GM12873 (cell line): ENCODE results near the gene FAM107B.

Experiments
- TF ChIP-seq, protein P1 (sequence below): IDR thresholded peaks from 2 replicates; pipeline ENCODE4 v1.5.1; 2012; ENCODE audit warnings: low read depth, mild to moderate bottlenecking, moderate library complexity, low read length, control low read depth; ENCODE audit not compliant: insufficient read depth; ENCODE audit errors: missing control alignments

The FAM107B gene

DNA sequence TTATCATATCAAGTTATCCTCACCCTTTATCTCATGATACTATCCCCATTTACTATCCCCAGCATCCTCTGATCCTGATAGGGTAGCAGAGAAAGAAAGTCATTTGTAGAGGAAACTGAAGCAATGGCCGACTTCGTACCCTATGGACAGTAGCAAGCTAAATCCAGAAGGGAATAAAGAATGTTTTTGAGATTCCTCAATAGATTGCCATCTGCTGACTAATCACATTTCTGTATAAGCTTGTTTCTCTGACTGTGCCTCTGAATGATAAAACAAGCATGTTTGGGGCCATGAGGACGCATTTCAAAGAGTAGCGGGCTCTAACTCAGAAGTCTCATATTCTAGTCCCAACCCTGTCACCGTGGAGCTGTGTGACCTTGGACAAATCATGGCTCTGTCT is 13.2 kb upstream of the FAM107B start:
- TF ChIP-seq, protein P1, sequence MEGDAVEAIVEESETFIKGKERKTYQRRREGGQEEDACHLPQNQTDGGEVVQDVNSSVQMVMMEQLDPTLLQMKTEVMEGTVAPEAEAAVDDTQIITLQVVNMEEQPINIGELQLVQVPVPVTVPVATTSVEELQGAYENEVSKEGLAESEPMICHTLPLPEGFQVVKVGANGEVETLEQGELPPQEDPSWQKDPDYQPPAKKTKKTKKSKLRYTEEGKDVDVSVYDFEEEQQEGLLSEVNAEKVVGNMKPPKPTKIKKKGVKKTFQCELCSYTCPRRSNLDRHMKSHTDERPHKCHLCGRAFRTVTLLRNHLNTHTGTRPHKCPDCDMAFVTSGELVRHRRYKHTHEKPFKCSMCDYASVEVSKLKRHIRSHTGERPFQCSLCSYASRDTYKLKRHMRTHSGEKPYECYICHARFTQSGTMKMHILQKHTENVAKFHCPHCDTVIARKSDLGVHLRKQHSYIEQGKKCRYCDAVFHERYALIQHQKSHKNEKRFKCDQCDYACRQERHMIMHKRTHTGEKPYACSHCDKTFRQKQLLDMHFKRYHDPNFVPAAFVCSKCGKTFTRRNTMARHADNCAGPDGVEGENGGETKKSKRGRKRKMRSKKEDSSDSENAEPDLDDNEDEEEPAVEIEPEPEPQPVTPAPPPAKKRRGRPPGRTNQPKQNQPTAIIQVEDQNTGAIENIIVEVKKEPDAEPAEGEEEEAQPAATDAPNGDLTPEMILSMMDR: no peak

DNA sequence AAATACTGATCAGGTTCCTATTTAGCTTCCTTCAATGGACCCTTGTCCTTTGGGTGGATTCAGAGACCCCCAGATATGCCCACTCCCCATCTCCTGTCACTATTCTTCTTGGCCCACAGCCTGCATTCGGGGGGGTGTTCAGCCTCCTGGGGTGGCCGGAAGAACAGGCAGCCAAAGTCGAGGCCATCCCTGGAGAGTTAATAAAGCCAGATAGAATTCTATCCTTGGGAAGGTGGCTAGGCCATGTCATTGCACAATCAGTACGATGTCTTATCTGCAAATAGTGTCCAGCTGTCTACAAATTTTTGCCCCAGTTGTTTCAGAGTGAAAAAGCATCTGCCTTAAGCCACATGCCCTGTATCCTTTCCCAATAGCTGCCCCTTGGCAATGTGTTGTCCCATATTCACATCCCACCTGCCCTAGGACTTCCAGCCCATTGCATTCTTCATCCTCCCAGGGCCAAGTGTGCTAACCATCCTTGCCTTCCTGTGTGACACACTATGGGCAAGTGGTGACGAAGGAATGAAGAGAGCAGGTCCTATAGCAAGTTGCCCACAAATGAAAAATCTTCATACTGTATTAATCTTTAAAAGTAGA is 9.9 kb upstream of the FAM107B start:
- TF ChIP-seq, protein P1: no peak

DNA sequence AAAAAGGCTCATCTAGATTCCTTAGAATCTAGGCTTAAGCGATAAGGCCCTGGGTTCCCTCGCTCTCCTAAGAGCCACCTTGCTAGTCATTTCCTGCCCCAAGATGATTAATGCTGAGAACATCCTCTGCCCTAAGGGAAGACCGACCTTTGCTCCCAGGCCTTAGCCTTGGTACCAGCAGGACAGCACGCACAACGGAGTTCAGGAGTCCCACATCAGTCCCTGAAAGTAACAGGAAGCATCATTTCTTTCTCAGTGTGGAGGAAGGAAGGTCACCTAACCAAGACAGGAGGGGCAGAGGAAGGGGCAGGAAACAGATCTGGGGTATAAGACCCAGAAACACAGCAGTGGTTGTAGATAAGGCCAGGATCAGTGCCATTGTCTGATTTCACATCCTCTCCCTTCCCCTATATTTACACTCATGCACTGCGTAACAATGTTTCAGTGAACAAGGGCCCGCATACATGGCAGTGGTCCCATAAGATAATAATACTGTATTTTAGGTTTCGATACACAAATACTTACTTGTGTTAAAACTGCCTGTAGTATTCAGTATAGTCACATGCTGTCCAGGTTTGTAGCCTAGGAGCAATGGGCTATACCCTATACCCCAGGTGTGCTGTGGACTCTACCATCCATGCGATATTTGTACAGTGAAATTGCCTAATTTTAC is 8.1 kb upstream of the FAM107B start:
- TF ChIP-seq, protein P1: no peak

DNA sequence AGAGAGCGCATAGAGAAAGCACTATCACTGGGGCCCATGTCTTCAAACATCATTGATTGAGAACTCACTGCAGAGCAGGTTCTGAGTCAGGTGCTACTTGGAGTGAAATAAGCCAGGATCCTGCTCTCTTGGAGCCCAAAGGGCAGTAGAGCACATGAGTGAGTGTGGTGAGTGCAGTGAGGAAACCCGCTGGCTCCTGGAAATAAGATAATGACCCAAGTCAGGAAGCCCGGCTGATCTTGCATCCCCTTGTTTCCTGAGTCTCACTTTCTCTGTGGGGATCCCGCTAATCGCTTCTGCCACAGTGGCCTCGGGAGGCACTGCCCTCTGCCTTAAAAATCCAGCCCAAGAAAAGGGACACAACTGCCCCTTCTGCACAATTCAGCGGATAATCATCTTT is 7.1 kb upstream of the FAM107B start:
- TF ChIP-seq, protein P1: no peak

- TF ChIP-seq, protein P1: no peak
Observed at GRCh38 chr10:14779001-14779651, 4.4 kb upstream of the FAM107B start.

GRCh38 chr10:14776546-14776945 is 1.8 kb upstream of the FAM107B start:
- TF ChIP-seq, protein P1: no peak

DNA sequence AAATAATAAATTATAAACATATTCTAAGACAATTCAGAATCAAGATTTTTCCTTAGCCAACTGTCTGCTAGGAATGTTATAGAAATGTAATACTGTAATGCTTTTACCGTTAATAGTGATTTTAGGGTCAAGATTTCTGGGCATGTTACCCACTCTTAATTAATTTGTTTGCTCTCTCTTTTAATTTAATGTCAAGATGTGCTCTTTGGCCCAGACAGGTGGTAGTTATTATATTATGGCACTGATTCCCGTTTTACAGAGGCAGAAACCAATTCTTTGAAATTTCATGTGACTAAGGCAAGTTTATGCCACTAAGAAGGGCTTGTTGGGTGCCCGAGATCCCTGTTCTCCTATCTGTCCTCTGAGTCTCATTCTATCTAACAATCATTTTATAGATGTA is 959 bp upstream of the FAM107B start:
- TF ChIP-seq, protein P1: no peak
